Measurements from ENCODE around the gene PAK4. TPM values are rescaled to one million over a fixed set of nuclear protein-coding genes. Genes with fewer than 3 reads are reported as not detected.
A peak's percentile ranks its signal among the peaks of the same experiment; 100 is the strongest.

Gene PAK4
- total and polyA plus RNA-seq, 2 of the 13 experiments (the other 11 are each of a cell fraction or from before 2014, with no cell fraction given) = 9.5 to 17.8 TPM

DNA sequence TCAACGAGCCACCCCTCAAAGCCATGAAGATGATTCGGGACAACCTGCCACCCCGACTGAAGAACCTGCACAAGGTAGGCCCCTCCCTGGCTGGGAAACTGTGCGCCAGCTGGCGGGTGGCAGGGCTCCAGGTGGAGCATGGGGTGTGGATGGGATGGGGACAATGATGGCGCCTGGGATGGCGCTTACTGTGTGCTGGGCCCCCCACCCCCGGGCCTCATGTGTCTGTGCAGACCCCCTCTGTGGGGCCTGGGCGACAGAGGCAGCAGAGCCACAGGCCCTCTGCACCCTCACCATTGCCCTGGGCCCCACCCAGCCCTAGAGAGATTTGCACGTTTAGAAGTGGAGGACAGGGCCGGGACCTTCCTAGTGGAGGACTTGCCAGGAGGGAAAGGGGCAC is 52.1 kb downstream of the PAK4 start:
- DNase-seq (ENCODE audit: low spot score) (no peak), ATAC-seq (no peak), FAIRE-seq (no peak)
- H4K20me1 ChIP-seq (ENCODE audit: insufficient read depth, low read length) = no peaks in the 10 kb centered on the region
- H3K36me3 ChIP-seq (replicated peaks in 1 of 2; ENCODE audit: control insufficient read depth in 1 of 2, insufficient read depth in 2 of 2, low read length in 2 of 2) = peaks cover 7 to 33% of the 10 kb centered on the region in 2 experiments; a peak in 4 of 5 replicates
- WGBS (ENCODE audit: low lambda C conversion rate) = no CpG with 5 or more reads among the region's 11 CpGs
- POLR2A ChIA-PET = no interaction called here
- CTCF ChIA-PET (ENCODE audit: low intra/inter-chr PET ratio, low total read pairs) = no interaction called here
- no peak overlapping the region for H3K9ac ChIP-seq (ENCODE audit: insufficient read depth, low read depth, low read length)
- no peak overlapping the region for H3K27ac ChIP-seq (ENCODE audit: extremely low read length, insufficient read depth, low read length)
- no peaks in the 10 kb centered on the region for H3K9me3 ChIP-seq (ENCODE audit: low read length)
- no peaks in the 10 kb centered on the region; a peak in 1 of 5 replicates for H3K27me3 ChIP-seq (ENCODE audit: control insufficient read depth in 1 of 2, insufficient read depth in 2 of 2, low read length in 2 of 2)
- H3K79me2 ChIP-seq (ENCODE audit: insufficient read depth, low read length) = no peaks in the 10 kb centered on the region
- intact Hi-C loops (cut with micrococcal nuclease; ENCODE audit: unreplicated experiment) (no loop called here), in situ Hi-C loops (cut with HindIII; ENCODE audit: extremely low pct_ligation_motif_present, low pct_unique_long_range_greater_than_20kb) (no loop called here)
- BruUV-seq (replicated peaks) = no TSS peak
- H3K4me2 ChIP-seq (ENCODE audit: low read depth, low read length) = no peak overlapping the region
- peaks cover 13% of the 10 kb centered on the region for H3K4me1 ChIP-seq (ENCODE audit: insufficient read depth, low read length)
- H2AFZ ChIP-seq (ENCODE audit: low read length) = no peak overlapping the region
- peak; percentile 6 for TF ChIP-seq AGO2 (optimal IDR thresholded peaks at IDR 0.05; ENCODE audit: low read depth, low read length)
- TF ChIP-seq MAFG (CRISPR knock-in tag; IDR thresholded peaks at IDR 0.05) = no peak
- no peak overlapping the region for H3K4me3 ChIP-seq (replicated peaks in 1 of 3; ENCODE audit: insufficient read depth in 1 of 3, low read depth in 2 of 3, low read length in 3 of 3)

DNA sequence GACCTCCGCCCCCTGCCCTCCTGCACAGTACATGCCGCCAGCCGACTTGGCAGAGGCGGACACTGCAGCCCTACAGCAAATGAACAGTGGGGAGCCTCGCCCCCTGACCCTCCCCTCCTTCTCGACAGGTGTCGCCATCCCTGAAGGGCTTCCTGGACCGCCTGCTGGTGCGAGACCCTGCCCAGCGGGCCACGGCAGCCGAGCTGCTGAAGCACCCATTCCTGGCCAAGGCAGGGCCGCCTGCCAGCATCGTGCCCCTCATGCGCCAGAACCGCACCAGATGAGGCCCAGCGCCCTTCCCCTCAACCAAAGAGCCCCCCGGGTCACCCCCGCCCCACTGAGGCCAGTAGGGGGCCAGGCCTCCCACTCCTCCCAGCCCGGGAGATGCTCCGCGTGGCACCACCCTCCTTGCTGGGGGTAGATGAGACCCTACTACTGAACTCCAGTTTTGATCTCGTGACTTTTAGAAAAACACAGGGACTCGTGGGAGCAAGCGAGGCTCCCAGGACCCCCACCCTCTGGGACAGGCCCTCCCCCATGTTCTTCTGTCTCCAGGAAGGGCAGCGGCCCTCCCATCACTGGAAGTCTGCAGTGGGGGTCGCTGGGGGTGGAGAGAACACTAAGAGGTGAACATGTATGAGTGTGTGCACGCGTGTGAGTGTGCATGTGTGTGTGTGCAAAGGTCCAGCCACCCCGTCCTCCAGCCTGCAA is 52.9 kb downstream of the PAK4 start:
- WGBS (ENCODE audit: low lambda C conversion rate) = 99% methylated on average over 16 of the region's 30 CpGs
- Histone ChIP-seq H3K79me2 (ENCODE audit: insufficient read depth, low read length) (no peaks in the 10 kb centered on the region), H3K9ac (ENCODE audit: insufficient read depth, low read depth, low read length) (no peak overlapping the region), H3K27ac (ENCODE audit: extremely low read length, insufficient read depth, low read length) (no peak overlapping the region), H3K36me3 (replicated peaks in 1 of 2; ENCODE audit: control insufficient read depth in 1 of 2, insufficient read depth in 2 of 2, low read length in 2 of 2) (peaks cover 7 to 32% of the 10 kb centered on the region in 2 experiments; a peak in 4 of 5 replicates), H3K4me1 (ENCODE audit: insufficient read depth, low read length) (peaks cover 13% of the 10 kb centered on the region), H3K4me2 (ENCODE audit: low read depth, low read length) (no peak overlapping the region), H3K4me3 (replicated peaks in 1 of 3; ENCODE audit: insufficient read depth in 1 of 3, low read depth in 2 of 3, low read length in 3 of 3) (no peak overlapping the region), H3K27me3 (ENCODE audit: control insufficient read depth in 1 of 2, insufficient read depth in 2 of 2, low read length in 2 of 2) (no peaks in the 10 kb centered on the region; a peak in 1 of 5 replicates), H2AFZ (ENCODE audit: low read length) (no peak overlapping the region), H3K9me3 (ENCODE audit: low read length) (no peaks in the 10 kb centered on the region), H4K20me1 (ENCODE audit: insufficient read depth, low read length) (no peaks in the 10 kb centered on the region)
- intact Hi-C loops (cut with micrococcal nuclease; ENCODE audit: unreplicated experiment) = no loop called here
- no TSS peak for BruUV-seq (replicated peaks)
- FAIRE-seq (no peak), DNase-seq (ENCODE audit: low spot score) (no peak), ATAC-seq (no peak)
- in situ Hi-C loops (cut with HindIII; ENCODE audit: extremely low pct_ligation_motif_present, low pct_unique_long_range_greater_than_20kb) = no loop called here
- POLR2A ChIA-PET = no interaction called here
- CTCF ChIA-PET (ENCODE audit: low intra/inter-chr PET ratio, low total read pairs) = no interaction called here
- TF ChIP-seq RBM22 (optimal IDR thresholded peaks at IDR 0.05; ENCODE audit: low read length) (peak; percentile 14), AGO2 (optimal IDR thresholded peaks at IDR 0.05; ENCODE audit: low read depth, low read length) (peak; percentile 19), NFE2 (CRISPR knock-in tag; IDR thresholded peaks at IDR 0.05) (no peak)

All from HepG2 (cell line).